HEK293 (cell line): ENCODE results near the gene UBASH3B.

ENCODE experiments used
- ATF2 ChIP-seq: fragments of 450-650 bp; formaldehyde crosslinking; IDR thresholded peaks from 2 replicates; pipeline ENCODE4 v1.5.1; 2016; ENCODE audit warnings: missing biosample characterization, missing genetic modification characterization, low read depth
- IKZF3 ChIP-seq: fragments of 450-650 bp; IDR thresholded peaks from 2 replicates; pipeline ENCODE4 v1.5.0; 2018; ENCODE audit warnings: missing biosample characterization, mild to moderate bottlenecking, missing genetic modification characterization, moderate library complexity
- ZBTB26 ChIP-seq: fragments of 450-650 bp; formaldehyde crosslinking; optimal IDR thresholded peaks from 2 replicates; pipeline ENCODE3; 2016; ENCODE audit warnings: missing biosample characterization, mild to moderate bottlenecking, missing genetic modification characterization
- ZNF664 ChIP-seq: fragments of 450-650 bp; formaldehyde crosslinking; IDR thresholded peaks from 2 replicates; pipeline ENCODE4 v1.5.1; 2016; ENCODE audit warnings: missing biosample characterization, missing genetic modification characterization
- TF ChIP-seq, protein P1 (sequence below): fragments of 450-650 bp; formaldehyde crosslinking; IDR thresholded peaks from 2 replicates; pipeline ENCODE4 v1.5.1; 2016; ENCODE audit warnings: missing biosample characterization, missing genetic modification characterization

GRCh38 chr11:122763108-122763507 lies 107.6 kb downstream of the UBASH3B start:
- TF ChIP-seq ZBTB26 (tag by site-specific recombination): no peak
- no peak for TF ChIP-seq ATF2 (tag by site-specific recombination)
- no peak for TF ChIP-seq IKZF3 (tag by site-specific recombination)
- TF ChIP-seq ZNF664: no peak
- TF ChIP-seq, protein P1, sequence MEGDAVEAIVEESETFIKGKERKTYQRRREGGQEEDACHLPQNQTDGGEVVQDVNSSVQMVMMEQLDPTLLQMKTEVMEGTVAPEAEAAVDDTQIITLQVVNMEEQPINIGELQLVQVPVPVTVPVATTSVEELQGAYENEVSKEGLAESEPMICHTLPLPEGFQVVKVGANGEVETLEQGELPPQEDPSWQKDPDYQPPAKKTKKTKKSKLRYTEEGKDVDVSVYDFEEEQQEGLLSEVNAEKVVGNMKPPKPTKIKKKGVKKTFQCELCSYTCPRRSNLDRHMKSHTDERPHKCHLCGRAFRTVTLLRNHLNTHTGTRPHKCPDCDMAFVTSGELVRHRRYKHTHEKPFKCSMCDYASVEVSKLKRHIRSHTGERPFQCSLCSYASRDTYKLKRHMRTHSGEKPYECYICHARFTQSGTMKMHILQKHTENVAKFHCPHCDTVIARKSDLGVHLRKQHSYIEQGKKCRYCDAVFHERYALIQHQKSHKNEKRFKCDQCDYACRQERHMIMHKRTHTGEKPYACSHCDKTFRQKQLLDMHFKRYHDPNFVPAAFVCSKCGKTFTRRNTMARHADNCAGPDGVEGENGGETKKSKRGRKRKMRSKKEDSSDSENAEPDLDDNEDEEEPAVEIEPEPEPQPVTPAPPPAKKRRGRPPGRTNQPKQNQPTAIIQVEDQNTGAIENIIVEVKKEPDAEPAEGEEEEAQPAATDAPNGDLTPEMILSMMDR (tag by site-specific recombination): no peak
